NCI-H226 (cell line): Measurements from ENCODE around the gene ELOVL6.
A peak's percentile ranks its signal among the peaks of the same experiment; 100 is the strongest.

Experiments
- DNase-seq: peaks from one replicate; pipeline ENCODE4 v3.0.0-alpha.2; 2015

Gene ELOVL6

GRCh38 chr4:110157580-110157979 lies 40.8 kb downstream of the ELOVL6 start:
- DNase-seq = no peak

- DNase-seq = peak; percentile 10
These were observed 41.2 kb downstream of the ELOVL6 start for GRCh38 chr4:110157166-110157565.

GRCh38 chr4:110156442-110156841 lies 42.0 kb downstream of the ELOVL6 start:
- DNase-seq = no peak

- peak; percentile 62 for DNase-seq
These were observed 42.8 kb downstream of the ELOVL6 start for GRCh38 chr4:110155654-110156053.

GRCh38 chr4:110154582-110154981 lies 43.8 kb downstream of the ELOVL6 start:
- no peak for DNase-seq

GRCh38 chr4:110152386-110152785 lies 46.0 kb downstream of the ELOVL6 start:
- DNase-seq = no peak

- no peak for DNase-seq
These were observed 49.3 kb downstream of the ELOVL6 start for GRCh38 chr4:110149089-110149488.

- DNase-seq = no peak
These were observed 56.0 kb downstream of the ELOVL6 start for GRCh38 chr4:110142461-110142860.

GRCh38 chr4:110139815-110140214 lies 58.6 kb downstream of the ELOVL6 start:
- no peak for DNase-seq

- no peak for DNase-seq
These were observed 59.3 kb downstream of the ELOVL6 start for GRCh38 chr4:110139111-110139510.

GRCh38 chr4:110138551-110138950 lies 59.9 kb downstream of the ELOVL6 start:
- DNase-seq = no peak

- DNase-seq = no peak
These were observed 60.6 kb downstream of the ELOVL6 start for GRCh38 chr4:110137829-110138228.

GRCh38 chr4:110135523-110135922 lies 62.9 kb downstream of the ELOVL6 start:
- peak; percentile 46 for DNase-seq

GRCh38 chr4:110135076-110135475 lies 63.3 kb downstream of the ELOVL6 start:
- no peak for DNase-seq

- DNase-seq = no peak
These were observed 64.0 kb downstream of the ELOVL6 start for GRCh38 chr4:110134269-110134869.

- no peak for DNase-seq
These were observed 65.3 kb downstream of the ELOVL6 start for GRCh38 chr4:110132816-110133719.

GRCh38 chr4:110131916-110132315 lies 66.5 kb downstream of the ELOVL6 start:
- no peak for DNase-seq

GRCh38 chr4:110130576-110131358 lies 67.6 kb downstream of the ELOVL6 start:
- DNase-seq = no peak

- DNase-seq = no peak
These were observed 68.9 kb downstream of the ELOVL6 start for GRCh38 chr4:110129544-110129943.

GRCh38 chr4:110128472-110128919 lies 69.9 kb downstream of the ELOVL6 start:
- no peak for DNase-seq

- no peak for DNase-seq
These were observed 70.4 kb downstream of the ELOVL6 start for GRCh38 chr4:110128029-110128428.

- no peak for DNase-seq
These were observed 73.7 kb downstream of the ELOVL6 start for GRCh38 chr4:110124711-110125110.

GRCh38 chr4:110122201-110122600 lies 76.2 kb downstream of the ELOVL6 start:
- DNase-seq = no peak
